NCI-H460 (cell line): Measurements from ENCODE around the gene ITFG2. TPM values are rescaled to one million over a fixed set of nuclear protein-coding genes. Genes with fewer than 3 reads are reported as not detected.
"Not testable (repeated sequence)": the region's sequence is repeated elsewhere in the genome, so short reads cannot be mapped to it uniquely, and the experiment has no call there.

Experiments used
- DNase-seq: peaks from one replicate; pipeline ENCODE4 v3.0.0-alpha.2; 2016; ENCODE audit warnings: low read depth; ENCODE audit errors: extremely low read depth
- total RNA-seq: library from RNA; depleted of rRNA; stranded (reverse); fragments of >200 nt; shearing (Covaris generic); gene quantifications from 2 replicates; pipeline ENCODE4 v1.2.3, GENCODE V29; 2014; rRNA removed

ITFG2 gene
- total RNA-seq, 1 experiment from 2014 or later = 8.7 TPM

- DNase-seq = no peak
Measured at GRCh38 chr12:2858334-2858733, 45.9 kb downstream of the ITFG2 start.

GRCh38 chr12:2858944-2859421 is 46.5 kb downstream of the ITFG2 start:
- DNase-seq = no peak

- DNase-seq = no peak
Measured at GRCh38 chr12:2860170-2860569, 47.7 kb downstream of the ITFG2 start.

GRCh38 chr12:2862876-2863275 is 50.4 kb downstream of the ITFG2 start:
- no peak for DNase-seq

GRCh38 chr12:2863402-2863801 is 50.9 kb downstream of the ITFG2 start:
- not testable (repeated sequence) for DNase-seq

GRCh38 chr12:2864198-2864597 is 51.7 kb downstream of the ITFG2 start:
- DNase-seq = no peak

GRCh38 chr12:2868986-2869632 is 56.6 kb downstream of the ITFG2 start:
- not testable (repeated sequence) for DNase-seq

Other genes with a start within 250 kb of the ITFG2 start
- 41.8 and 47.7 TPM in 2 replicates for gene FKBP4, start 17.7 kb upstream of the ITFG2 start, total RNA-seq
- gene NRIP2, start 22.4 kb downstream of the ITFG2 start, total RNA-seq = not detected in 2 replicates
- gene TEX52, start 44.4 kb downstream of the ITFG2 start, total RNA-seq = not detected in 2 replicates
- gene FOXM1, start 64.5 kb downstream of the ITFG2 start, total RNA-seq = 23.8 and 28.1 TPM in 2 replicates
- 39.5 and 41.2 TPM in 2 replicates for gene RHNO1, start 64.6 kb downstream of the ITFG2 start, total RNA-seq
- gene TULP3, start 78.2 kb downstream of the ITFG2 start, total RNA-seq = 15.2 and 17.6 TPM in 2 replicates
- gene TEAD4, start 146.7 kb downstream of the ITFG2 start, total RNA-seq = 18.3 and 22.9 TPM in 2 replicates